ENCODE results near the gene KLRC4. TPM values are rescaled to one million over a fixed set of nuclear protein-coding genes. Genes with fewer than 3 reads are reported as not detected.
"Not testable (repeated sequence)": the region's sequence is repeated elsewhere in the genome, so short reads cannot be mapped to it uniquely, and the experiment has no call there.

The KLRC4 gene
- total and polyA plus RNA-seq, 2 of the 4 experiments (the other 2 are of a cell fraction), result not detected

DNA sequence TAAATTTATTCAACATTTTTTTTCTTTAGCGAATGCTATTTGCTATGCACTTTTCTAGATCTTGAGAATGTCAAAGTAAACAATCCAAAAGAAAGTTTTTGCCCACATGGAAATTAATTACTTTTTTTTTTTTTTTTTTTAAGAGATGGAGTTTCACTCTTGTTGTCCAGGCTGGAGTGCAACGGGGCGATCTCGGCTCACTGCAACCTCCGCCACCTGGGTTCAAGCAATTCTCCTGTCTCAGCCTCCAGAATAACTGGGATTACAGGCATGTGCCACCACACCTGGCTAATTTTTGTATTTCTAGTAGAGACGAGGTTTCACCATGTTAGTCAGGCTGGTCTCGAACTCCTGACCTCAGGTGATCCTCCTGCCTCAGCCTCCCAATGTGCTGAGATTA, 18.6 kb downstream of the KLRC4 start:
- H4K91ac ChIP-seq (ENCODE audit: insufficient read depth, low read depth, low read length); dilution Hi-C loops (cut with HindIII; ENCODE audit: low sequenced_read_pairs, unreplicated experiment); H2BK15ac ChIP-seq (ENCODE audit: low read depth, low read length); H3K56ac ChIP-seq (ENCODE audit: extremely low read depth, insufficient read depth, low read length); intact Hi-C loops (cut with micrococcal nuclease); H4K8ac ChIP-seq (ENCODE audit: low read depth in 2 of 2, low read length in 2 of 2); CTCF ChIA-PET; H3K36me3 ChIP-seq (ENCODE audit: control insufficient read depth, insufficient read depth, low read length); H2BK20ac ChIP-seq (ENCODE audit: low read depth, low read length); POLR2A ChIA-PET (ENCODE audit: unreplicated experiment); H2AFZ ChIP-seq (replicated peaks; ENCODE audit: low read length, poor library complexity); H3K4ac ChIP-seq (ENCODE audit: low read depth, low read length); H2AK9ac ChIP-seq (replicated peaks; ENCODE audit: low read depth, low read length, poor library complexity); BruUV-seq (replicated peaks); H3K27ac ChIP-seq (ENCODE audit: insufficient read depth, low read length); H3K14ac ChIP-seq (replicated peaks; ENCODE audit: low read depth, low read length); H3K9ac ChIP-seq (ENCODE audit: low read depth, low read length); DNase-seq; H4K5ac ChIP-seq (ENCODE audit: low read depth, low read length); H3K4me3 ChIP-seq (ENCODE audit: insufficient read depth, low read depth, low read length); ATAC-seq (ENCODE audit: low read depth); H3K27me3 ChIP-seq (ENCODE audit: control insufficient read depth, insufficient read depth, low read length); H3K4me2 ChIP-seq (ENCODE audit: low read depth, low read length); H4K20me1 ChIP-seq (ENCODE audit: insufficient read depth, low read length); in situ Hi-C loops (cut with MboI; ENCODE audit: low sequenced_read_pairs); H3K4me1 ChIP-seq (ENCODE audit: control insufficient read depth, insufficient read depth, low read length); H3K23ac ChIP-seq (ENCODE audit: low read depth, low read length); H2AK5ac ChIP-seq (ENCODE audit: low read depth, low read length); H3K9me1 ChIP-seq (ENCODE audit: insufficient read depth, low read length); H3K9me3 ChIP-seq (ENCODE audit: control insufficient read depth, insufficient read depth, low read length); H2BK5ac ChIP-seq (ENCODE audit: low read depth, low read length, poor library complexity, severe bottlenecking); H3K79me1 ChIP-seq (ENCODE audit: low read depth in 1 of 2, low read length in 2 of 2); H3K18ac ChIP-seq (ENCODE audit: low read depth, low read length); H2BK120ac ChIP-seq (ENCODE audit: low read depth, low read length): not testable (repeated sequence)
- WGBS, 2 experiments (ENCODE audit: extremely low coverage in 2 of 2, insufficient read length in 1 of 2), result no CpG with 5 or more reads among the region's 7 CpGs

Data from IMR-90 (cell line).